K562 (cell line): Measurements from ENCODE around the gene SLC12A9. TPM values are rescaled to one million over a fixed set of nuclear protein-coding genes. Genes with fewer than 3 reads are reported as not detected.

ENCODE experiments used
- ATAC-seq: fragments of 200-7000 bp; cut with Tn5 transposase; 3 replicates; pipeline ENCODE4 v1.9.1; 2020; ENCODE audit warnings: moderate library complexity
- BruUV-seq: library from RNA; stranded (reverse); fragments of 400-500 nt; replicated peaks from 2 replicates; lab custom pipeline; 2021; lab: Mats Ljungman, UMichigan
- CTCF ChIA-PET: fragments of 300-600 bp; formaldehyde crosslinking; extraction: SDS; loops from one replicate; lab custom pipeline; 2021; ENCODE audit warnings: low intra/inter-chr PET ratio; lab: Yijun Ruan, JAX
- POLR2A ChIA-PET: fragments of 300-600, 350-650 bp; sonication (Branson Sonifier 250); formaldehyde crosslinking; extraction: SDS; loops from one replicate; lab custom pipeline; 2021; ENCODE audit warnings: antibody characterized with exemption, inconsistent platforms; lab: Yijun Ruan, JAX
- DNase-seq, 4 experiments: peaks; one replicate each; pipeline versions ENCODE4 v3.0.0 to v3.0.0-alpha.2; 2011 to 2018; ENCODE audit warnings: low spot score in 3 of 4, mixed read lengths in 3 of 4; ENCODE audit errors: extremely low read depth in 1 of 4
- FAIRE-seq: peaks from 2 replicates; lab custom pipeline; 2011; peaks lifted over from hg19 to GRCh38; lab: Jason Lieb, UNC
- H2AFZ ChIP-seq: 2 replicates; pipeline ENCODE4 v1.6.0; 2011; ENCODE audit warnings: low read depth, low read length, control low read depth, inconsistent platforms
- H3K27ac ChIP-seq: fragments of 200-600 bp; 3 replicates; pipeline ENCODE4 v1.8.0; 2011; ENCODE audit warnings: low read depth, mild to moderate bottlenecking, control low read depth, inconsistent platforms, low read length, moderate library complexity, mixed read lengths; ENCODE audit errors: extremely low read depth
- H3K27me3 ChIP-seq, 2 experiments: fragments of 300-600 bp in 1 of 2; 2 replicates in 1 of 2; 3 replicates in 1 of 2; pipeline versions ENCODE4 v1.6.0 to v1.8.0; 2011; ENCODE audit warnings: inconsistent platforms in 2 of 2, low read length in 2 of 2, mild to moderate bottlenecking in 1 of 2, mixed read lengths in 1 of 2, moderate library complexity in 1 of 2; ENCODE audit not compliant: control insufficient read depth in 2 of 2, insufficient read depth in 2 of 2
- H3K36me3 ChIP-seq: fragments of 300-600 bp; 3 replicates; pipeline ENCODE4 v1.8.0; 2011; ENCODE audit warnings: mild to moderate bottlenecking, low read length, inconsistent platforms; ENCODE audit not compliant: control insufficient read depth, insufficient read depth
- H3K4me1 ChIP-seq, 2 experiments: fragments of 200-600 bp in 1 of 2; replicated peaks in 1 of 2; 2 replicates in 1 of 2; 3 replicates in 1 of 2; pipeline versions ENCODE4 v1.5.1 to v1.8.0; 2011; ENCODE audit warnings: inconsistent platforms in 2 of 2, low read length in 2 of 2, mild to moderate bottlenecking in 1 of 2, mixed read lengths in 1 of 2, moderate library complexity in 1 of 2; ENCODE audit not compliant: control insufficient read depth in 2 of 2, insufficient read depth in 2 of 2
- H3K4me2 ChIP-seq: 2 replicates; pipeline ENCODE4 v1.6.1; 2011; ENCODE audit warnings: low read length, control low read depth, inconsistent platforms, mixed read lengths; ENCODE audit not compliant: insufficient read depth
- H3K4me3 ChIP-seq: fragments of 200-600 bp; sonication (generic), shearing (Covaris generic); 2 replicates; pipeline ENCODE4 v1.5.1; 2016; ENCODE audit warnings: control low read depth, inconsistent platforms
- H3K79me2 ChIP-seq: fragments of 200-600 bp; 3 replicates; pipeline ENCODE4 v1.8.0; 2011; ENCODE audit warnings: low read length, inconsistent platforms; ENCODE audit not compliant: control insufficient read depth, insufficient read depth
- H3K9ac ChIP-seq, 2 experiments: 2 replicates each; pipeline versions ENCODE4 v1.6.0 to v1.6.1; 2011; ENCODE audit warnings: low read depth in 2 of 2, low read length in 2 of 2, control low read depth in 1 of 2, inconsistent platforms in 1 of 2, mild to moderate bottlenecking in 1 of 2, mixed read lengths in 1 of 2; ENCODE audit not compliant: insufficient read depth in 1 of 2
- H3K9me1 ChIP-seq: one replicate; pipeline ENCODE4 v1.6.0; 2011; ENCODE audit warnings: inconsistent platforms, mild to moderate bottlenecking, low read length, moderate library complexity; ENCODE audit not compliant: control insufficient read depth, insufficient read depth
- H3K9me3 ChIP-seq: replicated peaks from 2 replicates; pipeline ENCODE4 v1.5.1; 2011; ENCODE audit warnings: low read depth, low read length, inconsistent platforms; ENCODE audit not compliant: control insufficient read depth, insufficient read depth
- H4K20me1 ChIP-seq: replicated peaks from 2 replicates; pipeline ENCODE4 v1.6.1; 2011; ENCODE audit warnings: low read length, inconsistent platforms, mixed read lengths; ENCODE audit not compliant: control insufficient read depth, insufficient read depth
- BRF1 ChIP-seq: IDR thresholded peaks from 3 replicates; pipeline ENCODE4 v1.6.1; 2011; ENCODE audit warnings: borderline replicate concordance, mild to moderate bottlenecking; ENCODE audit not compliant: insufficient read length; ENCODE audit errors: extremely low read depth
- CHCHD3 ChIP-seq: fragments of 250-450 bp; sonication (Bioruptor Pico); IDR thresholded peaks from 2 replicates; pipeline ENCODE4 v2.1.2; 2022; ENCODE audit warnings: mild to moderate bottlenecking
- ELF1 ChIP-seq: fragments of 200-800 bp; sonication (Bioruptor generic); IDR thresholded peaks from 2 replicates; pipeline ENCODE4 v1.6.1; 2016; ENCODE audit warnings: missing genetic modification characterization, missing compliant biosample characterization
- ETV6 ChIP-seq, 3 experiments: fragments of 150-350 bp in 1 of 3; sonication (generic) in 1 of 3; formaldehyde crosslinking in 1 of 3; IDR thresholded peaks; 2 replicates each; pipeline versions ENCODE4 v1.6.1 to v1.8.0; 2014 to 2022; ENCODE audit warnings: borderline replicate concordance in 2 of 3, low read depth in 2 of 3, antibody characterized with exemption in 1 of 3, low read length in 1 of 3, mild to moderate bottlenecking in 1 of 3, missing genetic modification reagents in 1 of 3
- FOXA1 ChIP-seq: fragments of 450-650 bp; IDR thresholded peaks from 2 replicates; pipeline ENCODE4 v1.6.1; 2016; ENCODE audit warnings: mild to moderate bottlenecking, borderline replicate concordance
- MEIS2 ChIP-seq: fragments of 450-650 bp; IDR thresholded peaks from 2 replicates; pipeline ENCODE4 v1.6.1; 2014; ENCODE audit warnings: mild to moderate bottlenecking; ENCODE audit not compliant: partially characterized antibody
- SPI1 ChIP-seq: IDR thresholded peaks from 2 replicates; pipeline ENCODE4 v1.6.1; 2011; ENCODE audit warnings: low read depth, low read length, control low read depth, borderline replicate concordance
- STAT5A ChIP-seq: IDR thresholded peaks from 2 replicates; pipeline ENCODE4 v1.6.1; 2012; ENCODE audit warnings: low read length, inconsistent platforms, borderline replicate concordance
- WGBS: fragments of 100-300 bp; shearing (Covaris generic); methylation state at CpG from one replicate; pipeline ENCODE4 v1.1.6; 2016; ENCODE audit warnings: low coverage, mixed read lengths; ENCODE audit not compliant: insufficient coverage; ENCODE audit errors: missing lambda C conversion rate; 5-methylcytosine and 5-hydroxymethylcytosine counted together
- in situ Hi-C: fragments of 300-500 bp; cut with MboI; formaldehyde crosslinking; loops from 4 replicates; pipeline ENCODE4 v1.15.0; 2018; ENCODE audit warnings: inconsistent platforms, mixed read lengths
- intact Hi-C: fragments of 100-400 bp; cut with micrococcal nuclease; formaldehyde crosslinking; loops from 2 replicates; pipeline ENCODE4 v1.14.2; 2022
- polyA plus RNA-seq, 8 experiments: library from polyadenylated mRNA; depleted of rRNA in 4 of 8; stranded (reverse) in 5 of 8; unstranded in 3 of 8; fragments of >200 nt; fragmentation: Nextera tagmentation in 2 of 8; fragmentation: Illumina TruSeq in 1 of 8; extraction: Ambion mirVana in 2 of 8; extraction: Trizol in 1 of 8; gene quantifications; 2 replicates each; pipeline versions ENCODE4 v1.2.1 to v1.2.3, GENCODE V29; 2011 to 2014; ENCODE audit warnings: inconsistent platforms in 1 of 8, missing spikeins in 1 of 8
- total RNA-seq, 7 experiments: library from RNA; depleted of rRNA in 6 of 7; stranded (reverse); fragments of >200 nt in 6 of 7; fragmentation: Illumina TruSeq in 2 of 7; extraction: Trizol in 2 of 7; gene quantifications; 2 replicates each; pipeline versions ENCODE4 v1.2.1 to v1.2.3, GENCODE V29; 2011 to 2021; ENCODE audit warnings: low replicate concordance in 1 of 7
- TF ChIP-seq, protein P1 (sequence below): fragments of 250-450 bp; sonication (Bioruptor Pico); IDR thresholded peaks from 2 replicates; pipeline ENCODE4 v1.4.0; 2020; ENCODE audit warnings: mild to moderate bottlenecking, moderate library complexity
- TF ChIP-seq, protein P2 (sequence below), 2 experiments: IDR thresholded peaks in 1 of 2; conservative IDR thresholded peaks in 1 of 2; 2 replicates each; pipeline ENCODE4 v1.6.1; 2016; ENCODE audit warnings: low read depth in 2 of 2, mild to moderate bottlenecking in 1 of 2, missing compliant biosample characterization in 1 of 2, missing genetic modification characterization in 1 of 2, moderate library complexity in 1 of 2
- TF ChIP-seq, protein P3 (sequence below), 3 experiments: fragments of 200-800 bp in 1 of 3; sonication (Bioruptor generic) in 1 of 3; sonication (generic) in 1 of 3; formaldehyde crosslinking in 1 of 3; IDR thresholded peaks; 2 replicates each; pipeline versions ENCODE4 v1.6.1 to v1.8.0; 2016 to 2022; ENCODE audit warnings: mild to moderate bottlenecking in 2 of 3, missing compliant biosample characterization in 2 of 3, missing genetic modification characterization in 2 of 3, missing genetic modification reagents in 1 of 3

Gene SLC12A9
- total and polyA plus RNA-seq, 9 of the 15 experiments (the other 6 are each of a cell fraction or from before 2014, with no cell fraction given): 0.06 to 20.2 (median 10.7) TPM

DNA sequence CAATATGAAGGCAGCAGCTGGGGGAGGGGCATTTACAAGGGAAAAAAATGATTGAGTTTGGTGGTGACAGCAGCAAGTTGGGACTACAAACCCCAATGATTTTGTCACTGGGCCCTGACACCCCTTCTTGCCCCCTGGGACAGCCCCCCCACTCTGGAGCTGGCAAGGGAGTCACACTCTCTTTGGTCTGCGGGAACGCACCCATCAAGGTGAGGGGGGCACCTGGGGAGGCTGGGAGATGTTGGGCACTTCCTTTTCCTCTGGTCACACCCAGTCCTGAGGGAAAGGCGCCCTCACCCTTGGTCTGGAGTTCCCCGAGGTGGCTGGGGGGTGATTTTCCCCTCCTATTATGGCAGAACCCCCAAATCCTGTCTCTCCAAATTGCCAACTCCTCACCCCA lies 49.6 kb upstream of the SLC12A9 start:
- H3K9ac ChIP-seq: peak overlapping the region; percentile 8 to 72; a peak in 2 of 4 replicates
- peak overlapping the region; percentile 53; the same call in 1 of the 2 replicates for H3K4me2 ChIP-seq
- TF ChIP-seq CHCHD3 (CRISPR knock-in tag) (no peak), BRF1 (no peak), ETV6 (IDR thresholded peaks at IDR 0.05; ENCODE audit: borderline replicate concordance in 1 of 2, low read depth in 2 of 2, low read length in 1 of 2) (no peak), ETV6 (CRISPR knock-in tag; IDR thresholded peaks at IDR 0.05; ENCODE audit: borderline replicate concordance) (no peak), FOXA1 (no peak), MEIS2 (peak; percentile 34), SPI1 (peak; percentile 17; the same call in 1 of the 2 replicates), ELF1 (no peak), STAT5A (no peak)
- TF ChIP-seq, protein P1, sequence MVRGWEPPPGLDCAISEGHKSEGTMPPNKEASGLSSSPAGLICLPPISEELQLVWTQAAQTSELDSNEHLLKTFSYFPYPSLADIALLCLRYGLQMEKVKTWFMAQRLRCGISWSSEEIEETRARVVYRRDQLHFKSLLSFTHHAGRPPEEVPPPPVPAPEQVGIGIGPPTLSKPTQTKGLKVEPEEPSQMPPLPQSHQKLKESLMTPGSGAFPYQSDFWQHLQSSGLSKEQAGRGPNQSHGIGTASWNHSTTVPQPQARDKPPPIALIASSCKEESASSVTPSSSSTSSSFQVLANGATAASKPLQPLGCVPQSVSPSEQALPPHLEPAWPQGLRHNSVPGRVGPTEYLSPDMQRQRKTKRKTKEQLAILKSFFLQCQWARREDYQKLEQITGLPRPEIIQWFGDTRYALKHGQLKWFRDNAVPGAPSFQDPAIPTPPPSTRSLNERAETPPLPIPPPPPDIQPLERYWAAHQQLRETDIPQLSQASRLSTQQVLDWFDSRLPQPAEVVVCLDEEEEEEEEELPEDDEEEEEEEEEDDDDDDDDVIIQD (CRISPR knock-in tag): no peak
- TF ChIP-seq, protein P2, sequence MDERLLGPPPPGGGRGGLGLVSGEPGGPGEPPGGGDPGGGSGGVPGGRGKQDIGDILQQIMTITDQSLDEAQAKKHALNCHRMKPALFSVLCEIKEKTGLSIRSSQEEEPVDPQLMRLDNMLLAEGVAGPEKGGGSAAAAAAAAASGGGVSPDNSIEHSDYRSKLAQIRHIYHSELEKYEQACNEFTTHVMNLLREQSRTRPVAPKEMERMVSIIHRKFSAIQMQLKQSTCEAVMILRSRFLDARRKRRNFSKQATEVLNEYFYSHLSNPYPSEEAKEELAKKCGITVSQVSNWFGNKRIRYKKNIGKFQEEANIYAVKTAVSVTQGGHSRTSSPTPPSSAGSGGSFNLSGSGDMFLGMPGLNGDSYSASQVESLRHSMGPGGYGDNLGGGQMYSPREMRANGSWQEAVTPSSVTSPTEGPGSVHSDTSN (CRISPR knock-in tag; IDR thresholded peaks at IDR 0.05; ENCODE audit: low read depth): no peak
- TF ChIP-seq, protein P2 (tag; conservative IDR thresholded peaks at IDR 0.05; ENCODE audit: low read depth): 0 out of 2 replicates have a peak, but pooled peaks have one; percentile 31
- TF ChIP-seq, protein P3, sequence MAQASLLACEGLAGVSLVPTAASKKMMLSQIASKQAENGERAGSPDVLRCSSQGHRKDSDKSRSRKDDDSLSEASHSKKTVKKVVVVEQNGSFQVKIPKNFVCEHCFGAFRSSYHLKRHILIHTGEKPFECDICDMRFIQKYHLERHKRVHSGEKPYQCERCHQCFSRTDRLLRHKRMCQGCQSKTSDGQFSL (CRISPR knock-in tag; IDR thresholded peaks at IDR 0.05): peak; percentile 49; the same call in 1 of the 2 replicates
- TF ChIP-seq, protein P3 (tag; IDR thresholded peaks at IDR 0.05): peak in 1 of 2 experiments; percentile 66; a peak in 1 of 4 replicates
- no peaks in the 10 kb centered on the region for H3K9me3 ChIP-seq
- 50% methylated on average over 4 of the region's 4 CpGs for whole genome bisulfite sequencing
- DNase-seq (no peak), FAIRE-seq (no peak), ATAC-seq (no peak)
- peak overlapping the region; percentile 71; the same call in 2 of the 3 replicates for H3K27ac ChIP-seq
- no peaks in the 10 kb centered on the region for H3K9me1 ChIP-seq
- in situ Hi-C loops (no loop called here), intact Hi-C loops (loop anchor here (1.0 to 5.0 kb wide), 2 partner anchors 23 to 96 kb away; partner anchors contain the start of gene POP7)
- H3K36me3 ChIP-seq: peaks cover 53% of the 10 kb centered on the region
- POLR2A ChIA-PET: interaction anchor here (0.6 to 2.3 kb wide), 5 partner anchors 10 to 83 kb away, joined by 3 to 7 read pairs (median 5); partner anchors contain the start of gene SRRT
- no peak overlapping the region for H2AFZ ChIP-seq
- no peaks in the 10 kb centered on the region for H3K27me3 ChIP-seq
- H4K20me1 ChIP-seq: no peaks in the 10 kb centered on the region
- CTCF ChIA-PET: interaction anchor here (5.4 kb wide), 1 partner anchor 49 kb away, joined by 47 read pairs; the partner anchor contains the start of gene SLC12A9
- H3K4me3 ChIP-seq: no peak overlapping the region
- no peaks in the 10 kb centered on the region for H3K79me2 ChIP-seq
- BruUV-seq: no TSS peak
- H3K4me1 ChIP-seq: peaks cover 46 to 66% of the 10 kb centered on the region in 2 experiments
